Mesenchymal stem cell (in vitro differentiated cells and primary cell): ENCODE measurements around the gene CCDC88B.

ENCODE experiments used
- DNase-seq: peaks from one replicate; pipeline ENCODE4 v3.0.0-alpha.2; 2013
- H2AFZ ChIP-seq: one replicate; pipeline ENCODE4 v1.6.1; 2013; ENCODE audit warnings: low read depth, mild to moderate bottlenecking, control low read depth, inconsistent platforms, low read length, moderate library complexity
- H2AK5ac ChIP-seq: 2 replicates; pipeline ENCODE4 v1.6.1; 2013; ENCODE audit warnings: low read length, moderate library complexity, mild to moderate bottlenecking, inconsistent platforms; ENCODE audit not compliant: severe bottlenecking
- H2BK120ac ChIP-seq: one replicate; pipeline ENCODE4 v1.6.1; 2013; ENCODE audit warnings: low read depth, mild to moderate bottlenecking, inconsistent platforms, low read length, moderate library complexity
- H2BK12ac ChIP-seq, 2 experiments: one replicate each; pipeline ENCODE4 v1.6.1; 2013; ENCODE audit warnings: inconsistent platforms in 2 of 2, low read length in 2 of 2, mild to moderate bottlenecking in 2 of 2, moderate library complexity in 2 of 2, control low read depth in 1 of 2
- H2BK15ac ChIP-seq: one replicate; pipeline ENCODE4 v1.6.1; 2013; ENCODE audit warnings: mild to moderate bottlenecking, low read depth, inconsistent platforms; ENCODE audit not compliant: poor library complexity, severe bottlenecking
- H2BK5ac ChIP-seq: 2 replicates; pipeline ENCODE4 v1.6.1; 2013; ENCODE audit warnings: low read depth, mild to moderate bottlenecking, low read length, control low read depth, inconsistent platforms; ENCODE audit not compliant: poor library complexity, severe bottlenecking
- H3K14ac ChIP-seq, 2 experiments: one replicate each; pipeline ENCODE4 v1.6.1; 2013; ENCODE audit warnings: inconsistent platforms in 2 of 2, low read length in 2 of 2, control low read depth in 1 of 2, mild to moderate bottlenecking in 1 of 2, moderate library complexity in 1 of 2
- H3K18ac ChIP-seq, 2 experiments: one replicate each; pipeline ENCODE4 v1.6.1; 2013; ENCODE audit warnings: inconsistent platforms in 2 of 2, low read length in 2 of 2, control low read depth in 1 of 2, low read depth in 1 of 2, mild to moderate bottlenecking in 1 of 2
- H3K23ac ChIP-seq, 2 experiments: one replicate each; pipeline ENCODE4 v1.6.1; 2013; ENCODE audit warnings: inconsistent platforms in 2 of 2, low read length in 2 of 2, mild to moderate bottlenecking in 2 of 2, moderate library complexity in 2 of 2, control low read depth in 1 of 2
- H3K27ac ChIP-seq: 2 replicates; pipeline ENCODE4 v1.5.1; 2013; ENCODE audit warnings: mild to moderate bottlenecking, moderate library complexity, low read length, control low read depth, inconsistent platforms; ENCODE audit not compliant: poor library complexity, severe bottlenecking
- H3K27me3 ChIP-seq, 2 experiments: 2 replicates each; pipeline versions ENCODE4 v1.6.1 to v1.7.0; 2013; ENCODE audit warnings: low read length in 2 of 2, mild to moderate bottlenecking in 2 of 2, moderate library complexity in 2 of 2, control low read depth in 1 of 2, inconsistent platforms in 1 of 2; ENCODE audit not compliant: control insufficient read depth in 1 of 2, insufficient read depth in 1 of 2
- H3K36me3 ChIP-seq, 2 experiments: 2 replicates each; pipeline versions ENCODE4 v1.6.1 to v1.7.0; 2013; ENCODE audit warnings: low read length in 2 of 2, control low read depth in 1 of 2, inconsistent platforms in 1 of 2, low read depth in 1 of 2, mild to moderate bottlenecking in 1 of 2; ENCODE audit not compliant: insufficient read depth in 2 of 2, control insufficient read depth in 1 of 2
- H3K4ac ChIP-seq, 2 experiments: one replicate each; pipeline ENCODE4 v1.6.1; 2013; ENCODE audit warnings: inconsistent platforms in 2 of 2, low read length in 2 of 2, mild to moderate bottlenecking in 2 of 2, moderate library complexity in 2 of 2, control low read depth in 1 of 2, low read depth in 1 of 2
- H3K4me1 ChIP-seq: 2 replicates; pipeline ENCODE4 v1.6.1; 2013; ENCODE audit warnings: low read depth, low read length, control low read depth; ENCODE audit not compliant: control insufficient read depth, insufficient read depth
- H3K4me2 ChIP-seq: 2 replicates; pipeline ENCODE4 v1.6.1; 2013; ENCODE audit warnings: low read length, mild to moderate bottlenecking, inconsistent platforms; ENCODE audit not compliant: poor library complexity, severe bottlenecking
- H3K4me3 ChIP-seq, 2 experiments: 2 replicates each; pipeline versions ENCODE4 v1.5.1 to v1.7.0; 2013; ENCODE audit warnings: low read length in 2 of 2, mild to moderate bottlenecking in 2 of 2, control low read depth in 1 of 2, low read depth in 1 of 2; ENCODE audit not compliant: insufficient read depth in 1 of 2
- H3K79me1 ChIP-seq: replicated peaks from 2 replicates; pipeline ENCODE4 v1.6.1; 2013; ENCODE audit warnings: mild to moderate bottlenecking, control low read depth, low read length, inconsistent platforms; ENCODE audit not compliant: poor library complexity, severe bottlenecking
- H3K9ac ChIP-seq: 2 replicates; pipeline ENCODE4 v1.7.0; 2013; ENCODE audit warnings: mild to moderate bottlenecking, low read length, moderate library complexity
- H3K9me3 ChIP-seq: 2 replicates; pipeline ENCODE4 v1.7.0; 2013; ENCODE audit warnings: mild to moderate bottlenecking, low read length; ENCODE audit not compliant: control insufficient read depth
- H4K8ac ChIP-seq: one replicate; pipeline ENCODE4 v1.6.1; 2013; ENCODE audit warnings: inconsistent platforms, mild to moderate bottlenecking, low read length, moderate library complexity
- H4K91ac ChIP-seq: one replicate; pipeline ENCODE4 v1.6.1; 2013; ENCODE audit warnings: mild to moderate bottlenecking, low read length, inconsistent platforms
- WGBS: methylation state at CpG from one replicate; pipeline ENCODE4 v1.1.7; 2013; ENCODE audit warnings: mixed read lengths; 5-methylcytosine and 5-hydroxymethylcytosine counted together

CCDC88B gene

DNA sequence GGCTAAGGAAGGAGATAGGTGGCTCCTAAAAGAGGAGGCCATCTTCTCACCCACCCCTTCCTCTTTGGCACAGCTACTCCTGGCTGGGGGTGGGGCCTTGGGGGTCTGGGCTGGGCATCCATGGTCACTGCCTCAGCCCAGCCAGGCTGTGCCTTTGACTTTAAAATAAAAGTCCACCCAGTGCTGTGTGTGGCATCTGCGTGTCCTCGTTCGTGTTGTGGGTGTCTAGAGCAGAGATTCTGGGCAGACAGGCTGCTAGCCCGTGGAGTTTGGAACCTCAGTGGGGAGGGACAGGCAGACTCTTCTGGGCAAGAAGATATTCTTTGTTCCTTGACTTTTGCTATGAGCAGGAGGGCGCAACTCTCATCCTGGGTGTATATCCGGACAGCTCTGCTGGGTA lies 32.0 kb downstream of the CCDC88B start:
- no peak overlapping the region for H2BK15ac ChIP-seq
- H3K4me1 ChIP-seq = no peaks in the 10 kb centered on the region
- H3K4ac ChIP-seq = no peak overlapping the region
- H3K36me3 ChIP-seq = peaks cover 32 to 46% of the 10 kb centered on the region in 2 experiments
- no peak overlapping the region for H3K4me3 ChIP-seq
- H3K18ac ChIP-seq = no peak overlapping the region
- H2BK5ac ChIP-seq = no peak overlapping the region
- no peak overlapping the region for H2BK12ac ChIP-seq
- no peak for DNase-seq
- no peak overlapping the region for H3K23ac ChIP-seq
- no peak overlapping the region for H4K8ac ChIP-seq
- no peak overlapping the region for H2AK5ac ChIP-seq
- no peak overlapping the region for H2BK120ac ChIP-seq
- H4K91ac ChIP-seq = no peak overlapping the region
- H3K9me3 ChIP-seq = no peaks in the 10 kb centered on the region
- no peak overlapping the region for H3K14ac ChIP-seq
- H3K9ac ChIP-seq = no peak overlapping the region
- no peak overlapping the region for H2AFZ ChIP-seq
- no peak overlapping the region for H3K4me2 ChIP-seq
- peaks cover 20% of the 10 kb centered on the region for H3K79me1 ChIP-seq
- peaks cover 0 to 12% of the 10 kb centered on the region in 2 experiments for H3K27me3 ChIP-seq
- H3K27ac ChIP-seq = no peak overlapping the region
- 96% methylated on average over 6 of the region's 6 CpGs for WGBS

DNA sequence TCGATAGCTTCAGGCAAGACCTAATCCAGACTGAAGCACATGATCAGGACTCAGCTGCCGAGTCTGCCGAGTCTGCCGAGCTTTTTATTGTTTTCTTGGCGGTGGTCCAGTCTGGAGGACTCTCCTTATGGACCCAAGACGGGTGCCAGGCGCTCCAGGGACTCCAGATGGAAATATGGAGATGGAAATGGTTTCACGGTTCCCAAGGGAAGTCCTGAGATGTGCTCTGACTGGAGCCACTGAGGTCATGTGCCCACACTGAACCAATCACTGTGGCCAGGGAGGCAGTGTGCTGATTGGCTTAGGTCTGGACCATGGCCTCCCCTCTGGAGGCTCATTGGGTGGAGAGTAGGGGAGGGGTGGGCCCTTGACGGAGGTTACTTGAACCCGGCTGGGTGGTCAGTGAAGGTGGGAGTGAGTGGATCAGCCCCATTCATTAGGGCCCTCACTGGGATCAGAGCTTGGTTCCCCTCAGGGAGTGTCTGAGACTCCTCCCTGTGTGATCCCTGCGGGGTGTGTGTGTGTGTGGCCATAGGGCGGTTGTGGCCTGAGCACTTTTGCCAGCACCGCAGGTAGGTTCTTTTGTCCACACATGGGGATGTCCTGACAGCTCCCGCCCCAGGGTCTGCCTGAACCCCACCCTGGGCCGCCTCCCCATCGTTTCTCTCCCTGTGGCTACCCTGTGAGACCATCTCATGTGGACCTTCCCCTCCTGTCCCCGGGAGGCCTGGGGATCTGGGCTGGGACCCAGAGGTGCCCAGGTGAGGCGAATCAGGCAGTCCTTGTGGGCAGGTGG lies 33.0 kb downstream of the CCDC88B start:
- Histone ChIP-seq H2BK15ac (no peak overlapping the region), H3K23ac (no peak overlapping the region), H3K4me3 (no peak overlapping the region), H2BK5ac (no peak overlapping the region), H4K91ac (no peak overlapping the region), H2BK12ac (no peak overlapping the region), H3K36me3 (peaks cover 25 to 42% of the 10 kb centered on the region in 2 experiments), H3K27ac (no peak overlapping the region), H3K79me1 (peaks cover 14% of the 10 kb centered on the region), H3K4me2 (no peak overlapping the region), H3K9ac (no peak overlapping the region), H2AK5ac (no peak overlapping the region), H3K9me3 (no peaks in the 10 kb centered on the region), H2AFZ (no peak overlapping the region), H3K14ac (no peak overlapping the region), H4K8ac (no peak overlapping the region), H3K27me3 (peaks cover 0 to 12% of the 10 kb centered on the region in 2 experiments), H3K18ac (no peak overlapping the region), H2BK120ac (no peak overlapping the region), H3K4ac (no peak overlapping the region), H3K4me1 (no peaks in the 10 kb centered on the region)
- WGBS = 93% methylated on average over 18 of the region's 18 CpGs
- no peak for DNase-seq

DNA sequence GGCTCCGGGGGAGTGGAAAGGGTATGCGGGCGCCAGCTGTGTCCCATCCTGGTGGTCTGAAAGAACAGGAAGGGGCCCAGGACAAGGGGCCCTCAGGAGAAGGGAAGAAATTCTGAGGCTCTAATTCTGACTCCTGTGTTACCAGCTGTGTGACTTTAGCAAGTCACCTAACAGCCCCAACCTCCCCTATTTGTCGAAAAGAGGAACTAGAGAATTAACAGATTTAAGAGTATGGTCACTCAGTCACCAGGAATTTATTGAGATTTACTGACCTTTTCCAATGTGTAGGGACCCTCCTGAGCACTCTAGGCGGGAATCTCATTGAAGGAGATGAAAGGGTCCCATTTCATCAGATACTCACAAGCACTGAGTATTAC lies 33.6 kb downstream of the CCDC88B start:
- H3K9me3 ChIP-seq = no peaks in the 10 kb centered on the region
- H2BK15ac ChIP-seq = no peak overlapping the region
- no peak overlapping the region for H3K9ac ChIP-seq
- peaks cover 0 to 12% of the 10 kb centered on the region in 2 experiments for H3K27me3 ChIP-seq
- 100% methylated on average over 4 of the region's 5 CpGs for WGBS
- peaks cover 23 to 36% of the 10 kb centered on the region in 2 experiments for H3K36me3 ChIP-seq
- peaks cover 10% of the 10 kb centered on the region for H3K79me1 ChIP-seq
- H4K91ac ChIP-seq = no peak overlapping the region
- no peak overlapping the region for H2BK12ac ChIP-seq
- no peak overlapping the region for H3K4ac ChIP-seq
- H4K8ac ChIP-seq = no peak overlapping the region
- no peaks in the 10 kb centered on the region for H3K4me1 ChIP-seq
- no peak overlapping the region for H3K18ac ChIP-seq
- H3K23ac ChIP-seq = no peak overlapping the region
- no peak overlapping the region for H3K4me3 ChIP-seq
- H3K27ac ChIP-seq = no peak overlapping the region
- no peak for DNase-seq
- no peak overlapping the region for H3K14ac ChIP-seq
- H3K4me2 ChIP-seq = no peak overlapping the region
- H2AK5ac ChIP-seq = no peak overlapping the region
- H2BK120ac ChIP-seq = no peak overlapping the region
- no peak overlapping the region for H2BK5ac ChIP-seq
- H2AFZ ChIP-seq = no peak overlapping the region

DNA sequence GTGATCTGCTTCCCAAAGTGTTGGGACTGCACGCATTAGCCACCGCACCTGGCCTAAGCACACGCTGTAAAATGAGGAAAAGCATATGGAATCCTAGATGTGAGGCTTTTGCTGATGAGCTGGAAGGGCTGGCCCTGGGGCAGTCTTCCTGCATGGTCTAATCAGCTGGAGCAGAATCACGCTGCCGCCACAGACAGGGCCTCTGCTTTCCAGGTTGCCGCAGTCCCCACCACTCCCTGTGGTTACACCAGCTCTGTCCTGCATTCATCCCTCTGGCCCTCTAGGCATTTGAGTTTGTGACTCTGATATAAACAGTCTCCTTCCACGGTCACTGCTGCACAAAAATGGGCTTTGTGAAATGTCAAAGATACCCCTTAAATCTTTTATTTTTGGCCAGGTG lies 36.1 kb downstream of the CCDC88B start:
- no peak overlapping the region for H3K9ac ChIP-seq
- no peak overlapping the region for H4K91ac ChIP-seq
- H3K4me3 ChIP-seq = no peak overlapping the region
- no peak overlapping the region for H2BK5ac ChIP-seq
- no peak overlapping the region for H3K4me2 ChIP-seq
- no peak overlapping the region for H2BK120ac ChIP-seq
- no peak overlapping the region for H2BK12ac ChIP-seq
- WGBS = 89% methylated on average over 7 of the region's 7 CpGs
- no peaks in the 10 kb centered on the region for H3K9me3 ChIP-seq
- peaks cover 0 to 35% of the 10 kb centered on the region in 2 experiments for H3K27me3 ChIP-seq
- H2AK5ac ChIP-seq = no peak overlapping the region
- no peak overlapping the region for H3K23ac ChIP-seq
- DNase-seq = no peak
- no peak overlapping the region for H2AFZ ChIP-seq
- no peaks in the 10 kb centered on the region for H3K79me1 ChIP-seq
- no peak overlapping the region for H3K18ac ChIP-seq
- no peak overlapping the region for H3K4ac ChIP-seq
- no peak overlapping the region for H3K14ac ChIP-seq
- H3K36me3 ChIP-seq = peaks cover 10 to 12% of the 10 kb centered on the region in 2 experiments
- H3K4me1 ChIP-seq = no peaks in the 10 kb centered on the region
- H3K27ac ChIP-seq = no peak overlapping the region
- H2BK15ac ChIP-seq = no peak overlapping the region
- H4K8ac ChIP-seq = no peak overlapping the region
